Measurements from ENCODE around the gene OR5H2. TPM values are rescaled to one million over a fixed set of nuclear protein-coding genes. Genes with fewer than 3 reads are reported as not detected.
A peak's percentile ranks its signal among the peaks of the same experiment; 100 is the strongest.

The OR5H2 gene
- total and polyA plus RNA-seq, 2 of the 8 experiments (the other 6 are each of a cell fraction or from before 2014, with no cell fraction given), result not detected

- Histone ChIP-seq H2AK5ac (ENCODE audit: low read depth, low read length) (no peak overlapping the region), H3K4me1 (replicated peaks in 1 of 4; ENCODE audit: control insufficient read depth in 3 of 4, insufficient read depth in 4 of 4, low read length in 3 of 4) (peaks cover 4 to 23% (median 10%) of the 10 kb centered on the region in 4 experiments), H3K79me1 (ENCODE audit: low read depth, low read length) (no peaks in the 10 kb centered on the region; the same call in 1 of the 2 replicates), H3K4me2 (ENCODE audit: insufficient read depth in 1 of 2, low read depth in 2 of 2, low read length in 2 of 2) (peak overlapping the region; percentile 43 to 72; a peak in 3 of 4 replicates), H3K14ac (ENCODE audit: insufficient read length) (no peak overlapping the region), H3K23ac (ENCODE audit: insufficient read length) (no peak overlapping the region), H4K20me1 (replicated peaks in 1 of 2; ENCODE audit: control insufficient read depth in 1 of 2, insufficient read depth in 2 of 2, low read length in 2 of 2) (peaks cover 0 to 5% of the 10 kb centered on the region in 2 experiments), H3K23me2 (ENCODE audit: low read depth, low read length) (0 out of 2 replicates have a peak, but pooled peaks cover 2% of the 10 kb centered on the region), H3K36me3 (ENCODE audit: control insufficient read depth in 2 of 4, insufficient read depth in 4 of 4, low read length in 3 of 4) (peaks cover 0 to 30% (median 2%) of the 10 kb centered on the region in 4 experiments; a peak in 3 of 8 replicates), H3K9me3 (ENCODE audit: insufficient read depth in 2 of 2, low read depth in 1 of 2, low read length in 1 of 2) (no peaks in the 10 kb centered on the region), H3K27ac (ENCODE audit: low read depth, low read length) (no peak overlapping the region), H3K56ac (replicated peaks; ENCODE audit: insufficient read length, low read depth, low read length) (no peak overlapping the region), H4K91ac (replicated peaks; ENCODE audit: insufficient read length, low read length) (no peak overlapping the region), H3K4ac (replicated peaks; ENCODE audit: insufficient read length, low read depth, low read length) (no peak overlapping the region), H3K18ac (ENCODE audit: extremely low read depth, low read length) (no peak overlapping the region), H4K8ac (ENCODE audit: extremely low read depth, insufficient read depth, low read length) (no peak overlapping the region), H2BK12ac (ENCODE audit: low read depth, low read length) (no peak overlapping the region), H2BK15ac (ENCODE audit: low read length) (no peak overlapping the region), H3K9ac (replicated peaks in 1 of 4; ENCODE audit: extremely low read depth in 1 of 4, low read depth in 3 of 4, low read length in 3 of 4) (no peak overlapping the region; a peak in 1 of 7 replicates), H2AFZ (ENCODE audit: low read length) (no peak overlapping the region), H2BK120ac (replicated peaks; ENCODE audit: low read depth, low read length) (no peak overlapping the region), H2BK5ac (ENCODE audit: low read depth, low read length) (no peak overlapping the region), H4K5ac (ENCODE audit: insufficient read length, low read depth, low read length) (no peak overlapping the region), H3K27me3 (replicated peaks in 1 of 4; ENCODE audit: control insufficient read depth in 3 of 4, extremely low read depth in 1 of 4, insufficient read depth in 3 of 4, low read length in 3 of 4) (no peaks in the 10 kb centered on the region), H3K4me3 (ENCODE audit: extremely low read depth in 1 of 4, insufficient read depth in 2 of 4, low read depth in 3 of 4, low read length in 4 of 4) (peak overlapping the region in 3 of 4 experiments; percentile 18 to 79 (median 62); a peak in 5 of 8 replicates), H2BK20ac (ENCODE audit: low read length) (no peak overlapping the region), H3K79me2 (ENCODE audit: control insufficient read depth in 1 of 2, insufficient read depth in 2 of 2, low read length in 2 of 2) (peaks cover 8 to 58% of the 10 kb centered on the region in 2 experiments; a peak in 3 of 4 replicates)
- DNase-seq (ENCODE audit: low read depth in 1 of 2, low spot score in 2 of 2), result no peak
- CTCF ChIA-PET (ENCODE audit: partially characterized antibody), result interaction anchor here (1.9 kb wide), 1 partner anchor 283 kb away, joined by 4 read pairs; no protein-coding TSS in a partner anchor
- POLR2A ChIA-PET (ENCODE audit: partially characterized antibody), result interaction anchor here (3.4 kb wide), 1 partner anchor 13 kb away, joined by 20 read pairs; no protein-coding TSS in a partner anchor
- TF ChIP-seq CHD1 (IDR thresholded peaks at IDR 0.05; ENCODE audit: low read depth, low read length) (no peak), NRF1 (IDR thresholded peaks at IDR 0.05; ENCODE audit: low read depth, low read length) (no peak), EZH2 (IDR thresholded peaks at IDR 0.05; ENCODE audit: low read depth, low read length, severe bottlenecking) (no peak), FOSL1 (IDR thresholded peaks at IDR 0.05; ENCODE audit: insufficient read depth, low read depth, low read length) (no peak)
- FAIRE-seq, result no peak
Observed at GRCh38 chr3:98323425-98323824, 41.1 kb downstream of the OR5H2 start.
